Left ventricle myocardium inferior (tissue), 1 donor: ENCODE measurements around the gene BRD3. TPM values are rescaled to one million over a fixed set of nuclear protein-coding genes. Genes with fewer than 3 reads are reported as not detected.
A peak's percentile ranks its signal among the peaks of the same experiment; 100 is the strongest.

ENCODE experiments used
- DNase-seq: peaks from one replicate; pipeline ENCODE4 v3.0.0-alpha.2; 2020
- H3K27ac ChIP-seq: fragments of 200-600 bp; replicated peaks from 2 replicates; pipeline ENCODE4 v1.8.0; 2021
- H3K27me3 ChIP-seq: fragments of 200-600 bp; 2 replicates; pipeline ENCODE4 v1.8.0; 2021; ENCODE audit warnings: low read depth
- H3K36me3 ChIP-seq: fragments of 200-600 bp; 2 replicates; pipeline ENCODE4 v1.8.0; 2021
- H3K4me1 ChIP-seq: fragments of 200-600 bp; 2 replicates; pipeline ENCODE4 v1.8.0; 2021
- H3K4me3 ChIP-seq: fragments of 200-600 bp; 2 replicates; pipeline ENCODE4 v1.8.0; 2021; ENCODE audit warnings: mild to moderate bottlenecking, moderate library complexity
- H3K9me3 ChIP-seq: fragments of 200-600 bp; replicated peaks from 2 replicates; pipeline ENCODE4 v1.8.0; 2021
- intact Hi-C: fragments of 100-400 bp; cut with micrococcal nuclease; formaldehyde crosslinking; loops from one replicate; pipeline ENCODE4 v1.11.0; 2022
- total RNA-seq: library from RNA; stranded (reverse); fragmentation: NEBNext Ultra II Directional; extraction: Animal tissue kit (Norgen Biotek cat#: 25700); gene quantifications from one replicate; pipeline ENCODE4 v1.2.1, GENCODE V29; 2021
- TF ChIP-seq, protein P1 (sequence below): fragments of 200-600 bp; IDR thresholded peaks from 2 replicates; pipeline ENCODE4 v1.8.0; 2021; ENCODE audit warnings: antibody characterized with exemption, mild to moderate bottlenecking, borderline replicate concordance
- donor health status: DM: no; HTN: yes; CAD: no; lungs with severe emphysema.

Gene BRD3
- total RNA-seq, 1 donor from 2014 or later: 24.7 TPM

DNA sequence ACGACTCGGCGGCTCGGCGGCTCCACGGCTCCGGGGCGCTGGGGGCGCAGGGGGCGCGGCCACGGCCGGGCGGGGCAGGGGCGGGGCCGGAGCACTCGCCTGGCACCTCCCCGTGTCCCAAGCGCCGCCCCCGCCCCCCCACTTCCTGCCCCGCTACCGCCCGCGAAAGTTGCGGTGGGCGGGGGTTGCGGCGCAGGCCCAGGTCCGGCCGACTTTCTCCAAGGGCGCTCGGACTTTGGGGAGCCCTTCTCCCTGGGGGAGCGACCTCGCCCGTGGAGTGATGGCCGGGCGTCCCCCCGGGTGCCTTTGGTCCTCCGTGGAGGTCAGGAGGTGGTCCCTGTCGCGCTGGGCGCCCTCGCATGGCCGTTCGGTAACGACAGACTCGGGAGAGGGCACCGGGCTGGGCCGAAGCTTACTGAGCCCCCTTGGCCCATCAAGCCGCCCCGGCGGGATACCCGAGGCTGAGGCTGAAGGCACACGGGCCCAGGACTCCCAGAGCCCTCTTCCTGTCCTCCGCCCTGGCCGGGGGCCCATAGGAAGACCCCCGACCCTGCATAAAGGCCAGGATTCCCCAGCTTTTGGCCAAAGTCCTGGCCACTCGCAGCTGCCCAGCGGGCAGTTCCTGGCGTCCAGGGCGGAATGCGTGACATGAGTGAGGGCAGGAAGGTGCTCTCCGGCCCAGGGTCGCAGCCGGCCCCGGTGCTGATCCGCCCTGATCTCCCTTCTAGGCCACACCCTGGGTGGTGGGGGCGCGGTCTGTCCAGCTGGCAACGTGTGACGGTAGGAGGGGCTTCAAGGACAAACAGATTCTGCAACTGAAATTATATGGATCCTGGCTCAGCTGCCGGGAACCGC, 74.8 kb downstream of the BRD3 start:
- Histone ChIP-seq H3K4me3 (peak overlapping the region; percentile 70), H3K4me1 (peaks cover 35% of the 10 kb centered on the region), H3K9me3 (no peaks in the 10 kb centered on the region), H3K36me3 (no peaks in the 10 kb centered on the region), H3K27ac (peak overlapping the region; percentile 93), H3K27me3 (peaks cover 15% of the 10 kb centered on the region)
- TF ChIP-seq, protein P1, sequence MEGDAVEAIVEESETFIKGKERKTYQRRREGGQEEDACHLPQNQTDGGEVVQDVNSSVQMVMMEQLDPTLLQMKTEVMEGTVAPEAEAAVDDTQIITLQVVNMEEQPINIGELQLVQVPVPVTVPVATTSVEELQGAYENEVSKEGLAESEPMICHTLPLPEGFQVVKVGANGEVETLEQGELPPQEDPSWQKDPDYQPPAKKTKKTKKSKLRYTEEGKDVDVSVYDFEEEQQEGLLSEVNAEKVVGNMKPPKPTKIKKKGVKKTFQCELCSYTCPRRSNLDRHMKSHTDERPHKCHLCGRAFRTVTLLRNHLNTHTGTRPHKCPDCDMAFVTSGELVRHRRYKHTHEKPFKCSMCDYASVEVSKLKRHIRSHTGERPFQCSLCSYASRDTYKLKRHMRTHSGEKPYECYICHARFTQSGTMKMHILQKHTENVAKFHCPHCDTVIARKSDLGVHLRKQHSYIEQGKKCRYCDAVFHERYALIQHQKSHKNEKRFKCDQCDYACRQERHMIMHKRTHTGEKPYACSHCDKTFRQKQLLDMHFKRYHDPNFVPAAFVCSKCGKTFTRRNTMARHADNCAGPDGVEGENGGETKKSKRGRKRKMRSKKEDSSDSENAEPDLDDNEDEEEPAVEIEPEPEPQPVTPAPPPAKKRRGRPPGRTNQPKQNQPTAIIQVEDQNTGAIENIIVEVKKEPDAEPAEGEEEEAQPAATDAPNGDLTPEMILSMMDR: peak; percentile 52
- peak; percentile 86 for DNase-seq
- intact Hi-C loops: loop anchor here (5.0 kb wide), 1 partner anchor 201 kb away; no protein-coding TSS in a partner anchor

DNA sequence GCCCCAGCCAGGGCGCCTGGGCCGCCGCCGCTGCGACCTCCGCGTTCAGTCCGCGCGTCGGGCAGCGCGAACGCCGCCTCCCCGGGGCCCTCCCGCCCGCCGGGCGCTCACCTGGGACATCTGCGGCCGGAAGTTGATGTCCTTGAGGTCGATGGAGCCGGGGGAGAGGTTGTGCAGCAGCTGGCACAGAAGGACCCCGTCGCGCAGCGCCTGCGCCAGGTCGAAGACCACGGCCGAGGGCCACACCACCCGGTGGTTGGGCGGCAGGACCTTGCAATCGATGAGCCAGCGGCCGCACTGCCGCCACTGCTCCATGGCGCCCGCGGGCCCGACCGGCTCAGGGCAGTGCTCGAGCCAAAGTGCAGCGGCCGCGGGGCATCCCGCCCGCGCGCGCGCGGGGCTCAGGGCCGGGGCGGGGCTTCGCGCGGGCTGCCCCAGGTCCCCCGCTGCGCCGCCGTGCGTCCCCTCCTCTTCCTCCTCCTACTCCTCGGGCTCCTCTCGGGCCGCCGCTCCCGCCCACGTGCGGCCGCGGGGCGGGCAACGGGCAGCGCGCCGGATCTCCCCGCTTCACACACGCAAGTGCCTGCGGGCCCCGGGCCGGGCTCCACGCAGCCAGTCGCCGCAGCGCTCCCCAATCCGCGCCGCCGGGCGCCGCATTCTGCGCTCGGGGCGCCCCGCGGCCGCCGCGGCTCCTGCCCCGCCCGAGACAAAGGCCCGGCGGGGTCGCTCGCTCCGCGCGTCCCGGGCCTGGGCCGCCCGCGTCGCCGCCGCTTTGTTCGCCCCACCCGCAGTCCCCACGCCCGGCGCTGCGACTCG, 75.7 kb downstream of the BRD3 start, which contains the start of gene VAV2:
Gene VAV2 (minus strand): TSS at position 361 of the 816 bp plus-strand sequence. CDS start 46 bp downstream, at position 315.
- Histone ChIP-seq H3K27ac (peak within 1 kb of the TSS; percentile 93), H3K4me1 (peaks cover 35% of the 10 kb centered on the region), H3K9me3 (no peaks in the 10 kb centered on the region), H3K27me3 (peaks cover 15% of the 10 kb centered on the region), H3K4me3 (peak within 1 kb of the TSS; percentile 70), H3K36me3 (no peaks in the 10 kb centered on the region)
- TF ChIP-seq, protein P1: no peak
- DNase-seq: peak; percentile 75
- intact Hi-C loops: loop anchor here (5.0 kb wide), 1 partner anchor 200 kb away; no protein-coding TSS in a partner anchor

DNA sequence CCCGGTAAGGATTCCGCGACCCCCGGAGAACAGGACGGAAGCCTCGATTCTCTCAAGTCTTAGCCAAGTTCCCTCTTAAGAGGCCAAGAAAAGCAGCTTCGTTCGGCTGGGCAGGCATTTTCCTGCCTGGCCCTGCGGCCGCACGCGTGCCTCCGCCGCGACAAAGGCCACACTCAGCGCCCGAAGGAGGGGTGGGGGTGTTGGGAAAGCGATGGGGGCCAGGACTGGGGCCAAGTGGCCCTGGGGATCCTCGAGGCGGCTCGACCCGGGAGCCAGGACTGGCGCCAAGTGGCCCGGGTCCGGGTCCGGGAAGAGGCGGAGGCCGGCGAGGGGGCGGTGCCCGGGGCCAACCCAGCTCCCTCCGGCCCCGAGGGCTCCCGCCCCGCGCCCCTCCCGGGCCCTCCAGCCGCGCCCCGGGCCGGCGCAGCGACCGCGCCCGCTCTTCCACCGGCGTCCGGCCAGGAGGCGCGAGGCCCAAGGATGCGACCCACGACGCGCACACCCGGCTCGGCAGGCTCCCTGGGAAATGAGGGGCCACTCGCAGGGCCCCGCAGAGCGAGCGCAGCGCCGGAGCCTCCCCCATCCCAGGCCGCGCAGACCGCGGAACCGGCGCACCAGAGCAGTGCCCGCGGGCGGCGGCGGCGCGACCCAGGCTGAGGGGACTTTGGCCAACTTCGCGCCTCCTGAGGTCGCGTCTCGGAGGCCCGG, 76.5 kb downstream of the BRD3 start:
- Histone ChIP-seq H3K9me3 (no peaks in the 10 kb centered on the region), H3K36me3 (no peaks in the 10 kb centered on the region), H3K27ac (peak overlapping the region; percentile 93), H3K4me3 (peak overlapping the region; percentile 70), H3K4me1 (peaks cover 35% of the 10 kb centered on the region), H3K27me3 (peaks cover 11% of the 10 kb centered on the region)
- no peak for DNase-seq
- TF ChIP-seq, protein P1: no peak
- intact Hi-C loops: loop anchor here (5.0 kb wide), 1 partner anchor 199 kb away; no protein-coding TSS in a partner anchor

DNA sequence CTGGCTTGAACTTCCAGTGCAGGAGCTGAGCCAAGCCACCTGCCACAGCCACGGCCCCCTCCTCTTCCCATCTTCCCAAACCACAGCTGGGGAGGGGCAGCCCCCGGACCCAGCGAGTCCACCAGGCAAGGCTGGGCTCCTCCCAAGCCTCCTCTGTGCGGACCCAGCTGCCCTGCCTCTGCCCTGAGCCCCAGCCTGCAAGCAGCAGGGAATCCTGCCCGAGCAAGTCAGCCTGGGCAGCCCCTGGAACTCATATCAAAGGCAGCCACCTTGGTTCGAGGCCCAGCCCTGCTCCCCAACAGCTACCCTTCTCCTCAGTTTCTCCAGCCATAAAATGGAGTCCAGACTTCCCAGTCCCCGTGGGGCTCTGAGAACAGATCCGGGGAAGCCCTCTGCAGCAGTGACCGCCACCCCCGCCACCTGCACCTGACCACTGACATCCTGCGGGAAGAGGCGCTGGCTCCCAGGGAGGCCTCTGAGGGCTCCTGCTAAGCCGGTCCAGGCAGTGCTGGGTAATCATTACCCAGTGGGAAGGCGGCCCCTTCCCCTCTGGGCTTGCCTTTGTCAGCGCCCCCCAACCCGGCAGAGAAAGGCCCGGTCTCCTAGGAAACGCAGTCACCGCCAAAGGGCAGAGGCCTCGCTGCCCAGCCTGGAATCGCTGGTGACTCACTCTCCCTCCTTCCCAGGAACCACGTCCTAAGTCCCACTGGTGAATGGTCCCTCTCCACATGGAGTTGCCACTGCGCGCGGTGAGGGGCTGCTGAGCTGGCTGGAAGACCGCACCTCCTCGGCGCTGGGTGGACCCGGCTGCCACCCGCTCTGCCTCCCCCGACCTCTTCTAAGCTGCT, 77.2 kb downstream of the BRD3 start:
- intact Hi-C loops: loop anchor here (5.0 kb wide), 1 partner anchor 198 kb away; no protein-coding TSS in a partner anchor
- Histone ChIP-seq H3K4me3 (peak overlapping the region; percentile 70), H3K4me1 (peaks cover 35% of the 10 kb centered on the region), H3K36me3 (no peaks in the 10 kb centered on the region), H3K27ac (peak overlapping the region; percentile 93), H3K9me3 (no peaks in the 10 kb centered on the region), H3K27me3 (peaks cover 10% of the 10 kb centered on the region)
- TF ChIP-seq, protein P1: no peak
- no peak for DNase-seq
